Measurements from ENCODE around the gene NUDT8. TPM values are rescaled to one million over a fixed set of nuclear protein-coding genes. Genes with fewer than 3 reads are reported as not detected.
A peak's percentile ranks its signal among the peaks of the same experiment; 100 is the strongest.

The NUDT8 gene
- polyA plus RNA-seq, 1 of the 3 experiments (the other 2 are of a cell fraction), result 2.7 TPM

GRCh38 chr11:67613960-67614715, 15.6 kb downstream of the NUDT8 start:
- H3K27me3 ChIP-seq (ENCODE audit: insufficient read depth), result no peaks in the 10 kb centered on the region
- no peaks in the 10 kb centered on the region; a peak in 1 of 4 replicates for H3K4me1 ChIP-seq (ENCODE audit: control insufficient read depth in 1 of 2, insufficient read depth in 2 of 2, low read depth in 1 of 2, low read length in 1 of 2)
- peak; percentile 84 for DNase-seq
- ChIA-PET CTCF (interaction anchor here (0.6 to 7.1 kb wide), 28 partner anchors 8 to 187 kb away, joined by 3 to 107 read pairs (median 4); partner anchors contain the start of genes GSTP1 and NUDT8), POLR2A (interaction anchor here (1.0 to 1.5 kb wide), 3 partner anchors 16 to 31 kb away, joined by 3 to 4 read pairs (median 4); partner anchors contain the start of genes GSTP1 and NUDT8)
- no peak overlapping the region for H3K4me2 ChIP-seq
- H3K9ac ChIP-seq, result no peak overlapping the region
- H3K27ac ChIP-seq (ENCODE audit: low read depth in 2 of 2, low read length in 1 of 2), result no peak overlapping the region
- no peaks in the 10 kb centered on the region for H3K79me2 ChIP-seq (ENCODE audit: insufficient read depth)
- H3K4me3 ChIP-seq (ENCODE audit: low read depth in 2 of 2, low read length in 1 of 2), result no peak overlapping the region
- no peaks in the 10 kb centered on the region for H3K9me3 ChIP-seq
- no peak overlapping the region for H2AFZ ChIP-seq (ENCODE audit: low read depth)
- H3K9me2 ChIP-seq, result no peaks in the 10 kb centered on the region
- no peaks in the 10 kb centered on the region for H3F3A ChIP-seq (replicated peaks; ENCODE audit: insufficient read depth)
- peaks cover 2% of the 10 kb centered on the region; the same call in 1 of the 2 replicates for H4K20me1 ChIP-seq (ENCODE audit: insufficient read depth)
- WGBS (ENCODE audit: low lambda C conversion rate), result 51% methylated on average over 14 of the region's 23 CpGs
- peaks cover 5 to 36% of the 10 kb centered on the region in 2 experiments for H3K36me3 ChIP-seq (replicated peaks in 1 of 2; ENCODE audit: control insufficient read depth in 1 of 2, insufficient read depth in 2 of 2, low read length in 1 of 2)
- TF ChIP-seq MAX (IDR thresholded peaks at IDR 0.05; ENCODE audit: low read depth), result no peak
- TF ChIP-seq USF2 (IDR thresholded peaks at IDR 0.05; ENCODE audit: borderline replicate concordance, low read depth, low read length), result no peak
- no peak for TF ChIP-seq EP300 (IDR thresholded peaks at IDR 0.05; ENCODE audit: borderline replicate concordance in 1 of 2, low read depth in 1 of 2, low read length in 1 of 2)
- TF ChIP-seq MEF2A (IDR thresholded peaks at IDR 0.05; ENCODE audit: borderline replicate concordance, low read depth), result no peak
- TF ChIP-seq ELF1 (IDR thresholded peaks at IDR 0.05), result no peak
- TF ChIP-seq NFIC (IDR thresholded peaks at IDR 0.05; ENCODE audit: borderline replicate concordance), result no peak
- TF ChIP-seq RXRA (IDR thresholded peaks at IDR 0.05; ENCODE audit: borderline replicate concordance, low read depth), result no peak
- TF ChIP-seq RCOR1 (IDR thresholded peaks at IDR 0.05; ENCODE audit: low read length), result no peak
- TF ChIP-seq CTCF (IDR thresholded peaks at IDR 0.05), result peak; percentile 71
- no peak for TF ChIP-seq REST (IDR thresholded peaks at IDR 0.05; ENCODE audit: low read depth, low read length)
- TF ChIP-seq GATA2 (CRISPR knock-in tag; IDR thresholded peaks at IDR 0.05), result no peak
- TF ChIP-seq TEAD4 (IDR thresholded peaks at IDR 0.05; ENCODE audit: borderline replicate concordance, insufficient read depth), result no peak
- no peak for TF ChIP-seq ZBTB33 (IDR thresholded peaks at IDR 0.05; ENCODE audit: borderline replicate concordance, low read depth)
- TF ChIP-seq RFX5 (IDR thresholded peaks at IDR 0.05; ENCODE audit: low read length), result no peak
- TF ChIP-seq EZH2phosphoT487 (IDR thresholded peaks at IDR 0.05; ENCODE audit: borderline replicate concordance, low read depth), result no peak
- TF ChIP-seq IRF3 (IDR thresholded peaks at IDR 0.05; ENCODE audit: low read depth, low read length), result no peak
- no peak for TF ChIP-seq FOXJ3 (CRISPR knock-in tag; IDR thresholded peaks at IDR 0.05)
- TF ChIP-seq RAD21 (IDR thresholded peaks at IDR 0.05; ENCODE audit: low read length), result peak; percentile 35
- TF ChIP-seq CHD2 (IDR thresholded peaks at IDR 0.05; ENCODE audit: low read length, partially characterized antibody), result no peak
- no peak for TF ChIP-seq NRF1 (IDR thresholded peaks at IDR 0.05; ENCODE audit: low read depth, low read length)
- no peak for TF ChIP-seq GABPA (IDR thresholded peaks at IDR 0.05; ENCODE audit: low read depth)

Data from SK-N-SH (cell line).